KOPT-K1 (cell line): ENCODE results near the gene TCF25.
"Not testable (repeated sequence)": the region's sequence is repeated elsewhere in the genome, so short reads cannot be mapped to it uniquely, and the experiment has no call there.

Source experiments
- H3K27ac ChIP-seq: fragments of 200-600 bp; sonication (generic); 2 replicates; pipeline ENCODE4 v1.5.1; 2016; ENCODE audit warnings: antibody characterized with exemption, mild to moderate bottlenecking, low read depth, low read length; ENCODE audit not compliant: poor library complexity, severe bottlenecking
- H3K36me3 ChIP-seq: fragments of 200-600 bp; sonication (generic); 2 replicates; pipeline ENCODE4 v1.5.1; 2017; ENCODE audit warnings: antibody characterized with exemption, mild to moderate bottlenecking, low read length, moderate library complexity; ENCODE audit not compliant: insufficient read depth
- H3K9me3 ChIP-seq: fragments of 200-600 bp; sonication (generic); 2 replicates; pipeline ENCODE4 v1.5.1; 2017; ENCODE audit warnings: antibody characterized with exemption, low read length, mild to moderate bottlenecking; ENCODE audit not compliant: insufficient read depth, poor library complexity, severe bottlenecking

The TCF25 gene

GRCh38 chr16:89873109-89873971 is at the start of gene TCF25:
Gene TCF25 (plus strand): TSS chr16:89873592. CDS start chr16:89873668, 76 bp downstream.
- Histone ChIP-seq H3K36me3 (peaks cover 34% of the 10 kb centered on the region), H3K27ac (peak within 1 kb of the TSS; percentile 94), H3K9me3 (peaks cover under 1% of the 10 kb centered on the region)

GRCh38 chr16:89823824-89824148 is 49.6 kb upstream of the TCF25 start:
- not testable (repeated sequence) for H3K36me3 ChIP-seq, H3K9me3 ChIP-seq, H3K27ac ChIP-seq

GRCh38 chr16:89826531-89827382 is 46.6 kb upstream of the TCF25 start:
- no peaks in the 10 kb centered on the region for H3K9me3 ChIP-seq
- no peak overlapping the region for H3K27ac ChIP-seq
- H3K36me3 ChIP-seq, result no peaks in the 10 kb centered on the region

GRCh38 chr16:89827383-89828198 is 45.8 kb upstream of the TCF25 start:
- no peaks in the 10 kb centered on the region for H3K36me3 ChIP-seq
- H3K9me3 ChIP-seq, result no peaks in the 10 kb centered on the region
- H3K27ac ChIP-seq, result no peak overlapping the region

GRCh38 chr16:89828199-89828869 is 45.1 kb upstream of the TCF25 start, which contains the start of gene SPIRE2:
Gene SPIRE2 (plus strand): TSS chr16:89828475. CDS start chr16:89828551, 76 bp downstream.
- peaks cover under 1% of the 10 kb centered on the region for H3K9me3 ChIP-seq
- H3K36me3 ChIP-seq, result no peaks in the 10 kb centered on the region
- H3K27ac ChIP-seq, result no peak within 1 kb of the TSS

- H3K36me3 ChIP-seq, result no peaks in the 10 kb centered on the region
- no peak overlapping the region for H3K27ac ChIP-seq
These were observed 44.3 kb upstream of the TCF25 start for GRCh38 chr16:89828870-89829629.

GRCh38 chr16:89829630-89830437 is 43.6 kb upstream of the TCF25 start:
- H3K27ac ChIP-seq, result no peak overlapping the region
- H3K36me3 ChIP-seq, result no peaks in the 10 kb centered on the region
- H3K9me3 ChIP-seq, result peaks cover 15% of the 10 kb centered on the region

More at GRCh38 chr16:89828870-89829629, 44.3 kb upstream of the TCF25 start:
- peaks cover 7% of the 10 kb centered on the region for H3K9me3 ChIP-seq

GRCh38 chr16:89831810-89832328 is 41.5 kb upstream of the TCF25 start:
- H3K27ac ChIP-seq, result no peak overlapping the region
- no peaks in the 10 kb centered on the region for H3K36me3 ChIP-seq

GRCh38 chr16:89833664-89834363 is 39.6 kb upstream of the TCF25 start:
- H3K9me3 ChIP-seq, result peaks cover 20% of the 10 kb centered on the region
- not testable (repeated sequence) for H3K36me3 ChIP-seq, H3K27ac ChIP-seq

More at GRCh38 chr16:89831810-89832328, 41.5 kb upstream of the TCF25 start:
- peaks cover 20% of the 10 kb centered on the region for H3K9me3 ChIP-seq

GRCh38 chr16:89834813-89835363 is 38.5 kb upstream of the TCF25 start:
- H3K36me3 ChIP-seq, H3K27ac ChIP-seq: not testable (repeated sequence)
- peaks cover 20% of the 10 kb centered on the region for H3K9me3 ChIP-seq

GRCh38 chr16:89836484-89836883 is 36.9 kb upstream of the TCF25 start:
- not testable (repeated sequence) for H3K36me3 ChIP-seq, H3K27ac ChIP-seq
- peaks cover 20% of the 10 kb centered on the region for H3K9me3 ChIP-seq

GRCh38 chr16:89837014-89837546 is 36.3 kb upstream of the TCF25 start:
- no peak overlapping the region for H3K27ac ChIP-seq
- H3K9me3 ChIP-seq, result peaks cover 20% of the 10 kb centered on the region
- no peaks in the 10 kb centered on the region for H3K36me3 ChIP-seq
